DND-41 (cell line): ENCODE measurements around the gene PPFIA2.

ENCODE experiments used
- ATAC-seq: fragments of 200-7000 bp; cut with Tn5 transposase; 3 replicates; pipeline ENCODE4 v1.9.1; 2021; ENCODE audit warnings: low read depth; ENCODE audit not compliant: insufficient read depth
- DNase-seq: peaks from one replicate; pipeline ENCODE4 v3.0.0-alpha.2; 2020
- H2AFZ ChIP-seq: 2 replicates; pipeline ENCODE4 v1.6.0; 2012; ENCODE audit warnings: low read depth, low read length
- H3K27ac ChIP-seq: 2 replicates; pipeline ENCODE4 v1.5.1; 2012; ENCODE audit warnings: low read length, inconsistent platforms
- H3K27me3 ChIP-seq: fragments of 200-600 bp; sonication (generic); 2 replicates; pipeline ENCODE4 v1.6.0; 2012; ENCODE audit warnings: low read length, mild to moderate bottlenecking, inconsistent platforms; ENCODE audit not compliant: insufficient read depth, poor library complexity
- H3K36me3 ChIP-seq: 2 replicates; pipeline ENCODE4 v1.5.1; 2012; ENCODE audit warnings: low read length, inconsistent platforms; ENCODE audit not compliant: insufficient read depth
- H3K4me1 ChIP-seq: 2 replicates; pipeline ENCODE4 v1.5.1; 2012; ENCODE audit warnings: mild to moderate bottlenecking, low read length; ENCODE audit not compliant: insufficient read depth
- H3K4me2 ChIP-seq: 2 replicates; pipeline ENCODE4 v1.6.0; 2012; ENCODE audit warnings: mild to moderate bottlenecking, moderate library complexity, low read length, inconsistent platforms; ENCODE audit not compliant: insufficient read depth
- H3K4me3 ChIP-seq, 2 experiments: fragments of 200-600 bp in 1 of 2; shearing (Covaris generic) in 1 of 2; 2 replicates each; pipeline ENCODE4 v1.5.1; 2012 to 2016; ENCODE audit warnings: inconsistent platforms in 2 of 2, low read length in 2 of 2, mild to moderate bottlenecking in 2 of 2, low read depth in 1 of 2, moderate library complexity in 1 of 2
- H3K79me2 ChIP-seq: 2 replicates; pipeline ENCODE4 v1.6.0; 2012; ENCODE audit warnings: low read length, inconsistent platforms; ENCODE audit not compliant: insufficient read depth
- H3K9ac ChIP-seq: 2 replicates; pipeline ENCODE4 v1.6.0; 2012; ENCODE audit warnings: low read depth, mild to moderate bottlenecking, inconsistent platforms, low read length, moderate library complexity
- H3K9me3 ChIP-seq: 2 replicates; pipeline ENCODE4 v1.5.1; 2012; ENCODE audit warnings: low read length, moderate library complexity, mild to moderate bottlenecking, inconsistent platforms; ENCODE audit not compliant: insufficient read depth, severe bottlenecking
- H4K20me1 ChIP-seq: 2 replicates; pipeline ENCODE4 v1.6.0; 2012; ENCODE audit warnings: low read length; ENCODE audit not compliant: insufficient read depth
- EZH2 ChIP-seq: IDR thresholded peaks from 3 replicates; pipeline ENCODE4 v1.6.1; 2012; ENCODE audit warnings: borderline replicate concordance, low read depth, mild to moderate bottlenecking, moderate library complexity, low read length, inconsistent platforms; ENCODE audit not compliant: severe bottlenecking
- TF ChIP-seq, protein P1 (sequence below): IDR thresholded peaks from 2 replicates; pipeline ENCODE4 v1.5.1; 2012; ENCODE audit warnings: borderline replicate concordance, low read length, moderate library complexity, mild to moderate bottlenecking; ENCODE audit not compliant: poor library complexity, severe bottlenecking; ENCODE audit errors: extremely low read depth

PPFIA2 gene

DNA sequence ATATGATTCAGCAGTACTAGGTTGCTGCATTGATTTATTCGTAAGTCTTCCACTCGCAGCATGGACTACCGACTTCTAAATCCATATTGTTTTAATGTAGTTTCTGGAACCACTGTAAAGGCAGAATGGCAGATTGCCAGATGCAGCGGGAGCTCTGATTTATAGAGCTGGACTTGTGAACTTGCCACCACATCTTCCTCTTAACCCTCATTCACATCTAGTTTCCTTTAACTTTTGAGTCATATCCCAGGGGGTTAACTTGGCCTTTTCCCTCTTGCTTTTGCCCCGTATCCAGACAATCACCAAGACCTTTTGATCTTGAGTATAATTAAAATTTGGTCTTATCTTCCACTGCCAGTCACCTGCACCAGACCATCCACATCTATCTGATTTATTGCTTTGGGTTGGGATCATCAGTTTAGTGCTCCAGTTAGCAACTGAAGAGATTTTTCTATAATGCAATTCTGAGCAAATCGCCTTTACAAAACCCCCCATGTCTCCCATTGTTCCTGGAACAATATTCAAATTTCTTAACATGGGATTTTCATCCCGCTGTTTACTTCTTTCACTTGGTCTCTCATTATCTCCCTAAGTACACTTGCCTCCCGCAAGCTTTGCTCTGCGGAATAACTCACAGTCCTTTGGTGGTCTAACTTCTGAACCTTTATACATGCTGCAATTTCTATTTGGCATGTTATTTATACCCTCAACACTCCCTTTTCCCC is 550.8 kb downstream of the PPFIA2 start:
- TF ChIP-seq, protein P1, sequence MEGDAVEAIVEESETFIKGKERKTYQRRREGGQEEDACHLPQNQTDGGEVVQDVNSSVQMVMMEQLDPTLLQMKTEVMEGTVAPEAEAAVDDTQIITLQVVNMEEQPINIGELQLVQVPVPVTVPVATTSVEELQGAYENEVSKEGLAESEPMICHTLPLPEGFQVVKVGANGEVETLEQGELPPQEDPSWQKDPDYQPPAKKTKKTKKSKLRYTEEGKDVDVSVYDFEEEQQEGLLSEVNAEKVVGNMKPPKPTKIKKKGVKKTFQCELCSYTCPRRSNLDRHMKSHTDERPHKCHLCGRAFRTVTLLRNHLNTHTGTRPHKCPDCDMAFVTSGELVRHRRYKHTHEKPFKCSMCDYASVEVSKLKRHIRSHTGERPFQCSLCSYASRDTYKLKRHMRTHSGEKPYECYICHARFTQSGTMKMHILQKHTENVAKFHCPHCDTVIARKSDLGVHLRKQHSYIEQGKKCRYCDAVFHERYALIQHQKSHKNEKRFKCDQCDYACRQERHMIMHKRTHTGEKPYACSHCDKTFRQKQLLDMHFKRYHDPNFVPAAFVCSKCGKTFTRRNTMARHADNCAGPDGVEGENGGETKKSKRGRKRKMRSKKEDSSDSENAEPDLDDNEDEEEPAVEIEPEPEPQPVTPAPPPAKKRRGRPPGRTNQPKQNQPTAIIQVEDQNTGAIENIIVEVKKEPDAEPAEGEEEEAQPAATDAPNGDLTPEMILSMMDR, result no peak
- no peak for TF ChIP-seq EZH2
- no peaks in the 10 kb centered on the region for H3K36me3 ChIP-seq
- no peak overlapping the region for H3K9ac ChIP-seq
- no peaks in the 10 kb centered on the region for H3K27me3 ChIP-seq
- no peak overlapping the region for H3K4me3 ChIP-seq
- H2AFZ ChIP-seq, result no peak overlapping the region
- no peaks in the 10 kb centered on the region for H4K20me1 ChIP-seq
- no peaks in the 10 kb centered on the region for H3K79me2 ChIP-seq
- H3K4me1 ChIP-seq, result no peaks in the 10 kb centered on the region
- DNase-seq, result no peak
- no peak for ATAC-seq
- no peak overlapping the region for H3K4me2 ChIP-seq
- H3K27ac ChIP-seq, result no peak overlapping the region
- no peaks in the 10 kb centered on the region for H3K9me3 ChIP-seq
